Measurements from ENCODE around the gene ZBTB20.

DNA sequence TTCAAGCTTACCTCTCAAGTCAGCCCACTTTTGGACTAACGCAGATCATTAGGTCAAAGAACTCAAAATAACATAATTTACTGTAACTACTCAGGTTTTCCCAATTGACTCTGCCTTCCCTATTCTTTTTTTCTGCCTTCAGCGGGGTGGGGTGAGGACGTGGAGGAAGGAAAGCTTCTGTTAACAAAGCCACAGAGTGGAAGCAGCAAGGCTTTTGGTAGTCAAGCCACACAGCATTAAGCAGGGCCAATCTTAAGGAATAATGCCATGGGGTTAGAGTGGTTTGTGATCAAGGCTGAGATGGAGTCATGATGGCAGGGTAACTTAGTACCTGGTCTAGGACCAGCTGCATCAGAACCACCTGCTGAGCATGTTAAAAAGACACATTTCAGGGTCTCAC lies 575.7 kb downstream of the ZBTB20 start:
- TF ChIP-seq, protein P1, sequence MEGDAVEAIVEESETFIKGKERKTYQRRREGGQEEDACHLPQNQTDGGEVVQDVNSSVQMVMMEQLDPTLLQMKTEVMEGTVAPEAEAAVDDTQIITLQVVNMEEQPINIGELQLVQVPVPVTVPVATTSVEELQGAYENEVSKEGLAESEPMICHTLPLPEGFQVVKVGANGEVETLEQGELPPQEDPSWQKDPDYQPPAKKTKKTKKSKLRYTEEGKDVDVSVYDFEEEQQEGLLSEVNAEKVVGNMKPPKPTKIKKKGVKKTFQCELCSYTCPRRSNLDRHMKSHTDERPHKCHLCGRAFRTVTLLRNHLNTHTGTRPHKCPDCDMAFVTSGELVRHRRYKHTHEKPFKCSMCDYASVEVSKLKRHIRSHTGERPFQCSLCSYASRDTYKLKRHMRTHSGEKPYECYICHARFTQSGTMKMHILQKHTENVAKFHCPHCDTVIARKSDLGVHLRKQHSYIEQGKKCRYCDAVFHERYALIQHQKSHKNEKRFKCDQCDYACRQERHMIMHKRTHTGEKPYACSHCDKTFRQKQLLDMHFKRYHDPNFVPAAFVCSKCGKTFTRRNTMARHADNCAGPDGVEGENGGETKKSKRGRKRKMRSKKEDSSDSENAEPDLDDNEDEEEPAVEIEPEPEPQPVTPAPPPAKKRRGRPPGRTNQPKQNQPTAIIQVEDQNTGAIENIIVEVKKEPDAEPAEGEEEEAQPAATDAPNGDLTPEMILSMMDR (IDR thresholded peaks at IDR 0.05), result no peak
- TF ChIP-seq POLR2A (IDR thresholded peaks at IDR 0.05) (no peak), POLR2AphosphoS5 (IDR thresholded peaks at IDR 0.05) (no peak)
